RKO (cell line): ENCODE measurements around the gene COX7A2L.

Experiments
- DNase-seq: peaks from one replicate; pipeline ENCODE4 v3.0.0-alpha.2; 2016; ENCODE audit warnings: low spot score

COX7A2L gene

GRCh38 chr2:42317486-42317885 is 43.5 kb downstream of the COX7A2L start:
- no peak for DNase-seq

GRCh38 chr2:42316910-42317309 is 44.1 kb downstream of the COX7A2L start:
- DNase-seq: no peak

- no peak for DNase-seq
These were observed 45.1 kb downstream of the COX7A2L start for GRCh38 chr2:42315844-42316470.

- peak; percentile 44 for DNase-seq
These were observed 46.0 kb downstream of the COX7A2L start for GRCh38 chr2:42314892-42315468.

- DNase-seq: no peak
These were observed 48.9 kb downstream of the COX7A2L start for GRCh38 chr2:42312106-42312505.

GRCh38 chr2:42310007-42310515 is 51.0 kb downstream of the COX7A2L start:
- no peak for DNase-seq

GRCh38 chr2:42309366-42309765 is 51.7 kb downstream of the COX7A2L start:
- DNase-seq: no peak

GRCh38 chr2:42307180-42307579 is 53.8 kb downstream of the COX7A2L start:
- DNase-seq: no peak

GRCh38 chr2:42304059-42304713 is 56.8 kb downstream of the COX7A2L start:
- no peak for DNase-seq

- no peak for DNase-seq
These were observed 57.8 kb downstream of the COX7A2L start for GRCh38 chr2:42303252-42303651.

GRCh38 chr2:42300527-42300926 is 60.5 kb downstream of the COX7A2L start:
- DNase-seq: no peak
